GM12878 (cell line): ENCODE data around the gene TNNT2. TPM values are rescaled to one million over a fixed set of nuclear protein-coding genes. Genes with fewer than 3 reads are reported as not detected.

Experiments used
- ATAC-seq: fragments of 200-7000 bp; cut with Tn5 transposase; 3 replicates; pipeline ENCODE4 v1.9.1; 2020; ENCODE audit warnings: mild to moderate bottlenecking, moderate library complexity
- BruUV-seq: library from RNA; stranded (reverse); fragments of 400-500 nt; replicated peaks from 2 replicates; lab custom pipeline; 2021; lab: Mats Ljungman, UMichigan
- CTCF ChIA-PET: fragments of 300-600 bp; sonication (Branson Sonifier 250); formaldehyde crosslinking; extraction: SDS; loops from one replicate; lab custom pipeline; 2021; ENCODE audit warnings: inconsistent platforms; lab: Yijun Ruan, JAX
- POLR2A ChIA-PET: fragments of 350-600 bp; formaldehyde crosslinking; extraction: SDS; loops from one replicate; lab custom pipeline; 2021; ENCODE audit warnings: inconsistent platforms; lab: Charles Lee
- RAD21 ChIA-PET: fragments of 300-600 bp; sonication (Branson Sonifier 250); formaldehyde crosslinking; loops from one replicate; lab custom pipeline; 2023; ENCODE audit warnings: antibody characterized with exemption; ENCODE audit not compliant: unreplicated experiment; lab: Charles Lee
- SMC1A ChIA-PET: fragments of 300-600 bp; sonication (Branson Sonifier 250); formaldehyde crosslinking; loops from one replicate; lab custom pipeline; 2023; ENCODE audit not compliant: unreplicated experiment, uncharacterized antibody; lab: Charles Lee
- DNase-seq: peaks from one replicate; pipeline ENCODE4 v3.0.0-alpha.2; 2011; ENCODE audit warnings: low read depth, low spot score
- FAIRE-seq: peaks from 3 replicates; lab custom pipeline; 2011; peaks lifted over from hg19 to GRCh38; lab: Jason Lieb, UNC
- H2AFZ ChIP-seq: 2 replicates; pipeline ENCODE4 v1.6.0; 2011; ENCODE audit warnings: low read depth, low read length, control low read depth; ENCODE audit not compliant: control insufficient read depth
- H3K27ac ChIP-seq: 2 replicates; pipeline ENCODE4 v1.5.1; 2011; ENCODE audit warnings: control low read depth; ENCODE audit not compliant: control insufficient read depth, insufficient read depth
- H3K27me3 ChIP-seq, 2 experiments: replicated peaks in 1 of 2; 2 replicates each; pipeline versions ENCODE4 v1.6.0 to v1.6.1; 2011; ENCODE audit warnings: low read length in 1 of 2; ENCODE audit not compliant: control insufficient read depth in 2 of 2, insufficient read depth in 2 of 2
- H3K36me3 ChIP-seq, 2 experiments: 2 replicates each; pipeline ENCODE4 v1.5.1; 2011; ENCODE audit warnings: low read length in 1 of 2; ENCODE audit not compliant: control insufficient read depth in 2 of 2, insufficient read depth in 2 of 2
- H3K4me1 ChIP-seq: 2 replicates; pipeline ENCODE4 v1.6.1; 2011; ENCODE audit warnings: mild to moderate bottlenecking, low read length, moderate library complexity, mixed read lengths; ENCODE audit not compliant: control insufficient read depth, insufficient read depth
- H3K4me2 ChIP-seq: 2 replicates; pipeline ENCODE4 v1.6.0; 2011; ENCODE audit warnings: control low read depth; ENCODE audit not compliant: control insufficient read depth, insufficient read depth
- H3K4me3 ChIP-seq: fragments of 200-600 bp; sonication (generic); 2 replicates; pipeline ENCODE4 v1.5.1; 2016
- H3K79me2 ChIP-seq: 2 replicates; pipeline ENCODE4 v1.6.0; 2011; ENCODE audit warnings: low read length; ENCODE audit not compliant: control insufficient read depth, insufficient read depth
- H3K9ac ChIP-seq: 2 replicates; pipeline ENCODE4 v1.8.0; 2011; ENCODE audit warnings: low read length, control low read depth, mixed read lengths; ENCODE audit not compliant: control insufficient read depth, insufficient read depth
- H3K9me3 ChIP-seq: replicated peaks from 3 replicates; pipeline ENCODE4 v1.5.1; 2011; ENCODE audit warnings: mild to moderate bottlenecking, low read length; ENCODE audit not compliant: control insufficient read depth, insufficient read depth
- H4K20me1 ChIP-seq: 2 replicates; pipeline ENCODE4 v1.6.0; 2011; ENCODE audit not compliant: control insufficient read depth, insufficient read depth
- CBX5 ChIP-seq: sonication (generic); IDR thresholded peaks from 2 replicates; pipeline ENCODE4 v1.6.1; 2016; ENCODE audit warnings: low read depth, moderate library complexity, mild to moderate bottlenecking, inconsistent platforms
- E2F4 ChIP-seq: IDR thresholded peaks from 2 replicates; pipeline ENCODE4 v1.6.1; 2012; ENCODE audit warnings: low read depth, low read length, improper control_type of control experiment
- E4F1 ChIP-seq: fragments of 450-650 bp; IDR thresholded peaks from 2 replicates; pipeline ENCODE4 v1.6.1; 2018; ENCODE audit warnings: borderline replicate concordance, mild to moderate bottlenecking; ENCODE audit not compliant: partially characterized antibody
- EED ChIP-seq: sonication (generic); IDR thresholded peaks from 2 replicates; pipeline ENCODE4 v1.6.1; 2016; ENCODE audit warnings: antibody characterized with exemption, low read depth
- IKZF1 ChIP-seq: fragments of 450-650 bp; conservative IDR thresholded peaks from 2 replicates; pipeline ENCODE4 v1.6.1; 2017; ENCODE audit warnings: antibody characterized with exemption, mild to moderate bottlenecking
- IKZF2 ChIP-seq, 2 experiments: fragments of 450-650 bp; IDR thresholded peaks; 2 replicates each; pipeline ENCODE4 v1.6.1; 2017; ENCODE audit warnings: mild to moderate bottlenecking in 2 of 2, moderate library complexity in 2 of 2
- NFIC ChIP-seq: IDR thresholded peaks from 2 replicates; pipeline ENCODE4 v1.6.1; 2012; ENCODE audit warnings: low read depth, mild to moderate bottlenecking, inconsistent platforms, low read length, moderate library complexity
- NRF1 ChIP-seq: conservative IDR thresholded peaks from 2 replicates; pipeline ENCODE4 v1.6.1; 2011; ENCODE audit warnings: mild to moderate bottlenecking, low read depth, low read length, improper control_type of control experiment
- PAX8 ChIP-seq: fragments of 450-650 bp; IDR thresholded peaks from 2 replicates; pipeline ENCODE4 v1.6.1; 2017; ENCODE audit warnings: mild to moderate bottlenecking, moderate library complexity
- POLR2AphosphoS5 ChIP-seq: IDR thresholded peaks from 2 replicates; pipeline ENCODE4 v1.6.1; 2011; ENCODE audit warnings: mild to moderate bottlenecking, low read length, inconsistent platforms
- POU2F2 ChIP-seq: IDR thresholded peaks from 3 replicates; pipeline ENCODE4 v1.6.1; 2011; ENCODE audit warnings: low read depth, mild to moderate bottlenecking, low read length, borderline replicate concordance
- SMC3 ChIP-seq: IDR thresholded peaks from 2 replicates; pipeline ENCODE4 v1.6.1; 2011; ENCODE audit warnings: low read length, improper control_type of control experiment, borderline replicate concordance
- SREBF1 ChIP-seq: IDR thresholded peaks from 2 replicates; pipeline ENCODE4 v1.6.1; 2012; ENCODE audit warnings: mild to moderate bottlenecking, low read length
- ZNF274 ChIP-seq: IDR thresholded peaks from one replicate; pipeline ENCODE4 v1.8.0; 2011; ENCODE audit not compliant: insufficient read length, insufficient read depth
- WGBS: methylation state at CpG from one replicate; pipeline ENCODE4 v1.1.6; 2016; ENCODE audit warnings: low lambda C conversion rate; ENCODE audit not compliant: insufficient replicate concordance, insufficient coverage; ENCODE audit errors: missing lambda C conversion rate; 5-methylcytosine and 5-hydroxymethylcytosine counted together
- in situ Hi-C: fragments of 300-500 bp; cut with MboI; formaldehyde crosslinking; loops from 9 replicates; pipeline ENCODE4 v1.14.3; 2018; ENCODE audit warnings: mixed read lengths
- intact Hi-C: fragments of 100-400 bp; cut with micrococcal nuclease; formaldehyde crosslinking; loops from one replicate; pipeline ENCODE4 v1.14.2; 2022; ENCODE audit not compliant: unreplicated experiment
- polyA plus RNA-seq, 11 experiments: library from polyadenylated mRNA; depleted of rRNA in 4 of 11; unstranded in 6 of 11; stranded (reverse) in 5 of 11; fragments of >200 nt; fragmentation: Nextera tagmentation in 4 of 11; fragmentation: Illumina TruSeq in 1 of 11; extraction: Ambion mirVana in 4 of 11; extraction: Trizol in 1 of 11; gene quantifications; 1 replicate in 1 of 11; 2 replicates in 10 of 11; pipeline versions ENCODE4 v1.2.1 to v1.2.3, GENCODE V29; 2011 to 2016; ENCODE audit warnings: inconsistent platforms in 2 of 11, missing spikeins in 2 of 11, low read depth in 1 of 11
- total RNA-seq, 4 experiments: library from RNA; depleted of rRNA in 3 of 4; stranded (reverse); fragments of >200 nt in 3 of 4; fragmentation: Illumina TruSeq in 1 of 4; extraction: Trizol in 1 of 4; gene quantifications; 2 replicates each; pipeline versions ENCODE4 v1.2.1 to v1.2.3, GENCODE V29; 2013 to 2021

TNNT2 gene
- total and polyA plus RNA-seq, 10 of the 15 experiments (the other 5 are each of a cell fraction or from before 2014, with no cell fraction given), result 2.2 TPM; not detected in 9

- TF ChIP-seq E4F1, result no peak
Measured at GRCh38 chr1:201357636-201358348, 19.7 kb downstream of the TNNT2 start (continued).

- Histone ChIP-seq H3K36me3 (no peaks in the 10 kb centered on the region), H3K4me1 (no peaks in the 10 kb centered on the region), H3K4me3 (no peak overlapping the region), H4K20me1 (no peaks in the 10 kb centered on the region), H3K9me3 (no peaks in the 10 kb centered on the region), H3K27me3 (peaks cover 0 to 4% of the 10 kb centered on the region in 2 experiments; a peak in 2 of 4 replicates), H3K27ac (no peak overlapping the region)
- ChIA-PET CTCF (interaction anchor here (0.6 kb wide), 1 partner anchor 8 kb away, joined by 3 read pairs; no protein-coding TSS in a partner anchor), SMC1A (no interaction called here)
- in situ Hi-C loops, result no loop called here
- TF ChIP-seq NRF1 (no peak), IKZF1 (no peak), SREBF1 (no peak), NFIC (no peak), POLR2AphosphoS5 (no peak), POU2F2 (no peak), CBX5 (no peak), PAX8 (no peak), E2F4 (no peak), ZNF274 (no peak), IKZF2 (IDR thresholded peaks at IDR 0.05) (no peak), EED (no peak), SMC3 (no peak)
- TF ChIP-seq, all 136 proteins: peak for 0
- DNase-seq (no peak), FAIRE-seq (no peak), ATAC-seq (no peak)
- BruUV-seq, result no TSS peak
- ChIA-PET POLR2A (no interaction called here), RAD21 (interaction anchor here (1.1 kb wide), 1 partner anchor 9 kb away, joined by 3 read pairs; no protein-coding TSS in a partner anchor)
- WGBS, result 15% methylated on average over 8 of the region's 8 CpGs
- no peaks in the 10 kb centered on the region for H3K79me2 ChIP-seq
- intact Hi-C loops, result no loop called here
- no peak overlapping the region for H3K4me2 ChIP-seq
- H2AFZ ChIP-seq, result no peak overlapping the region
- H3K9ac ChIP-seq, result no peak overlapping the region
Measured at GRCh38 chr1:201357211-201357610, 20.3 kb downstream of the TNNT2 start.
